IMR-90 (cell line): ENCODE results near the gene KDM4B. TPM values are rescaled to one million over a fixed set of nuclear protein-coding genes. Genes with fewer than 3 reads are reported as not detected.

Experiments used
- ATAC-seq: fragments of 200-7000 bp; cut with Tn5 transposase; 2 replicates; pipeline ENCODE4 v1.9.1; 2020; ENCODE audit warnings: low read depth, mild to moderate bottlenecking, moderate library complexity
- BruUV-seq: library from RNA; stranded (reverse); fragments of 400-500 nt; replicated peaks from 2 replicates; lab custom pipeline; 2021; lab: Mats Ljungman, UMichigan
- CTCF ChIA-PET: fragments of 300-600 bp; formaldehyde crosslinking; extraction: SDS; loops from one replicate; lab custom pipeline; 2021; ENCODE audit warnings: antibody characterized with exemption; lab: Yijun Ruan, JAX
- POLR2A ChIA-PET: fragments of 300-600 bp; sonication (Branson Sonifier 250); formaldehyde crosslinking; loops from one replicate; lab custom pipeline; 2022; ENCODE audit warnings: antibody characterized with exemption; ENCODE audit not compliant: unreplicated experiment; lab: Charles Lee
- DNase-seq: peaks from one replicate; pipeline ENCODE4 v3.0.0; 2013
- H2AFZ ChIP-seq: replicated peaks from 2 replicates; pipeline ENCODE3; 2013; ENCODE audit warnings: low read length, mild to moderate bottlenecking; ENCODE audit not compliant: poor library complexity
- H2AK5ac ChIP-seq: 2 replicates; pipeline ENCODE4 v1.6.1; 2013; ENCODE audit warnings: low read depth, low read length, inconsistent platforms
- H2AK9ac ChIP-seq: replicated peaks from 2 replicates; pipeline ENCODE3; 2013; ENCODE audit warnings: mild to moderate bottlenecking, low read depth, low read length, moderate library complexity; ENCODE audit not compliant: poor library complexity
- H2BK120ac ChIP-seq: 2 replicates; pipeline ENCODE4 v1.6.1; 2013; ENCODE audit warnings: low read depth, low read length, inconsistent platforms
- H2BK15ac ChIP-seq: 3 replicates; pipeline ENCODE4 v1.6.1; 2013; ENCODE audit warnings: low read depth, low read length, inconsistent platforms
- H2BK20ac ChIP-seq: 2 replicates; pipeline ENCODE4 v1.6.1; 2013; ENCODE audit warnings: low read depth, mild to moderate bottlenecking, inconsistent platforms, low read length, moderate library complexity
- H2BK5ac ChIP-seq: 2 replicates; pipeline ENCODE4 v1.6.1; 2013; ENCODE audit warnings: mild to moderate bottlenecking, low read depth, low read length, inconsistent platforms; ENCODE audit not compliant: poor library complexity, severe bottlenecking
- H3K14ac ChIP-seq: replicated peaks from 2 replicates; pipeline ENCODE4 v1.6.1; 2013; ENCODE audit warnings: low read depth, low read length, inconsistent platforms
- H3K18ac ChIP-seq: 2 replicates; pipeline ENCODE4 v1.6.1; 2013; ENCODE audit warnings: low read depth, low read length, control low read depth
- H3K23ac ChIP-seq: 2 replicates; pipeline ENCODE4 v1.6.1; 2013; ENCODE audit warnings: low read depth, low read length, inconsistent platforms
- H3K27ac ChIP-seq: 2 replicates; pipeline ENCODE4 v1.5.1; 2013; ENCODE audit warnings: mild to moderate bottlenecking, control low read depth, low read length; ENCODE audit not compliant: insufficient read depth
- H3K27me3 ChIP-seq: 2 replicates; pipeline ENCODE4 v1.6.1; 2013; ENCODE audit warnings: low read length; ENCODE audit not compliant: control insufficient read depth, insufficient read depth
- H3K36me3 ChIP-seq: 2 replicates; pipeline ENCODE4 v1.6.1; 2013; ENCODE audit warnings: low read length, mixed read lengths; ENCODE audit not compliant: control insufficient read depth, insufficient read depth
- H3K4ac ChIP-seq: 2 replicates; pipeline ENCODE4 v1.6.1; 2013; ENCODE audit warnings: low read depth, low read length, inconsistent platforms
- H3K4me1 ChIP-seq: 2 replicates; pipeline ENCODE4 v1.6.1; 2013; ENCODE audit warnings: low read length, mixed read lengths; ENCODE audit not compliant: control insufficient read depth, insufficient read depth
- H3K4me2 ChIP-seq: 2 replicates; pipeline ENCODE4 v1.6.1; 2013; ENCODE audit warnings: low read depth, mild to moderate bottlenecking, control low read depth, low read length, moderate library complexity
- H3K4me3 ChIP-seq: 2 replicates; pipeline ENCODE4 v1.5.1; 2013; ENCODE audit warnings: low read depth, mild to moderate bottlenecking, control low read depth, low read length, moderate library complexity; ENCODE audit not compliant: insufficient read depth
- H3K56ac ChIP-seq: 2 replicates; pipeline ENCODE4 v1.6.1; 2013; ENCODE audit warnings: low read length, inconsistent platforms; ENCODE audit not compliant: insufficient read depth; ENCODE audit errors: extremely low read depth
- H3K79me1 ChIP-seq, 2 experiments: 2 replicates each; pipeline ENCODE4 v1.6.1; 2013; ENCODE audit warnings: low read length in 2 of 2, inconsistent platforms in 1 of 2, low read depth in 1 of 2
- H3K9ac ChIP-seq: 2 replicates; pipeline ENCODE4 v1.6.1; 2013; ENCODE audit warnings: low read depth, low read length, control low read depth
- H3K9me1 ChIP-seq: 2 replicates; pipeline ENCODE4 v1.6.1; 2013; ENCODE audit warnings: low read length, inconsistent platforms; ENCODE audit not compliant: insufficient read depth
- H3K9me3 ChIP-seq: 2 replicates; pipeline ENCODE4 v1.6.1; 2013; ENCODE audit warnings: low read length; ENCODE audit not compliant: control insufficient read depth, insufficient read depth
- H4K20me1 ChIP-seq: 2 replicates; pipeline ENCODE4 v1.6.1; 2013; ENCODE audit warnings: low read length, inconsistent platforms; ENCODE audit not compliant: insufficient read depth
- H4K5ac ChIP-seq: 2 replicates; pipeline ENCODE4 v1.6.1; 2013; ENCODE audit warnings: mild to moderate bottlenecking, low read depth, low read length, control low read depth
- H4K8ac ChIP-seq, 2 experiments: 2 replicates each; pipeline ENCODE4 v1.6.1; 2013; ENCODE audit warnings: low read depth in 2 of 2, low read length in 2 of 2, control low read depth in 1 of 2, inconsistent platforms in 1 of 2
- H4K91ac ChIP-seq: 2 replicates; pipeline ENCODE4 v1.6.1; 2013; ENCODE audit warnings: low read depth, low read length, inconsistent platforms; ENCODE audit not compliant: insufficient read depth
- CEBPB ChIP-seq: IDR thresholded peaks from 2 replicates; pipeline ENCODE4 v1.6.1; 2012; ENCODE audit warnings: low read depth, low read length, improper control_type of control experiment
- CHD1 ChIP-seq: IDR thresholded peaks from 2 replicates; pipeline ENCODE4 v1.6.1; 2012; ENCODE audit warnings: low read depth, low read length, improper control_type of control experiment
- CTCF ChIP-seq: conservative IDR thresholded peaks from 2 replicates; pipeline ENCODE4 v1.5.1; 2012; ENCODE audit warnings: mild to moderate bottlenecking, low read depth, low read length, improper control_type of control experiment
- FOS ChIP-seq: fragments of 150-350 bp; IDR thresholded peaks from 2 replicates; pipeline ENCODE4 v1.6.1; 2016; ENCODE audit warnings: low read depth, low read length
- NFE2L2 ChIP-seq: fragments of 150-350 bp; IDR thresholded peaks from 2 replicates; pipeline ENCODE4 v1.6.1; 2016; ENCODE audit warnings: low read depth, mild to moderate bottlenecking, low read length
- RCOR1 ChIP-seq: IDR thresholded peaks from 2 replicates; pipeline ENCODE4 v1.6.1; 2012; ENCODE audit warnings: mild to moderate bottlenecking, low read length, improper control_type of control experiment; ENCODE audit not compliant: insufficient replicate concordance
- SMC3 ChIP-seq: fragments of 150-350 bp; IDR thresholded peaks from 2 replicates; pipeline ENCODE4 v1.6.1; 2016; ENCODE audit warnings: low read depth, mild to moderate bottlenecking, antibody characterized with exemption, low read length, moderate library complexity
- USF2 ChIP-seq: fragments of 150-350 bp; IDR thresholded peaks from 2 replicates; pipeline ENCODE4 v1.6.1; 2017; ENCODE audit warnings: mild to moderate bottlenecking, antibody characterized with exemption, low read length, low read depth
- WGBS, 2 experiments: methylation state at CpG; one replicate each; pipeline versions ENCODE4 v1.1.5 to v1.1.7; 2013; ENCODE audit warnings: missing lambda C conversion rate in 2 of 2; ENCODE audit not compliant: insufficient read length in 1 of 2; ENCODE audit errors: extremely low coverage in 2 of 2; 5-methylcytosine and 5-hydroxymethylcytosine counted together
- dilution Hi-C: fragments of 300-500 bp; cut with HindIII; formaldehyde crosslinking; loops from one replicate; pipeline ENCODE4 v1.14.3; 2018; ENCODE audit warnings: low sequenced_read_pairs; ENCODE audit not compliant: unreplicated experiment
- in situ Hi-C: fragments of 300-500 bp; cut with MboI; formaldehyde crosslinking; loops from 3 replicates; pipeline ENCODE4 v1.14.3; 2019; ENCODE audit warnings: low sequenced_read_pairs, inconsistent platforms, mixed read lengths
- intact Hi-C: fragments of 100-400 bp; cut with micrococcal nuclease; formaldehyde crosslinking; loops from 2 replicates; pipeline ENCODE4 v1.10.0; 2022
- polyA plus RNA-seq, 3 experiments: library from polyadenylated mRNA; depleted of rRNA; stranded (reverse); fragments of >200 nt; gene quantifications; 2 replicates each; pipeline ENCODE4 v1.2.3, GENCODE V29; 2012; ENCODE audit warnings: low replicate concordance in 1 of 3
- total RNA-seq: library from RNA; depleted of rRNA; stranded (reverse); fragments of >200 nt; gene quantifications from 2 replicates; pipeline ENCODE4 v1.2.3, GENCODE V29; 2012

KDM4B gene
- total and polyA plus RNA-seq, 2 of the 4 experiments (the other 2 are of a cell fraction): 5.0 to 17.9 TPM

GRCh38 chr19:5141850-5142724 is 173.2 kb downstream of the KDM4B start:
- Histone ChIP-seq H2AK5ac (no peak overlapping the region), H4K5ac (no peak overlapping the region), H4K8ac (no peak overlapping the region), H3K9me1 (no peaks in the 10 kb centered on the region; the same call in 1 of the 2 replicates), H3K4me2 (no peak overlapping the region), H3K9ac (no peak overlapping the region), H3K27ac (no peak overlapping the region), H4K91ac (no peak overlapping the region), H2BK15ac (no peak overlapping the region), H2AFZ (no peak overlapping the region), H2BK5ac (no peak overlapping the region), H3K56ac (no peak overlapping the region), H3K14ac (no peak overlapping the region), H3K36me3 (peaks cover 74% of the 10 kb centered on the region), H3K18ac (no peak overlapping the region), H2AK9ac (peak overlapping the region; percentile 70), H3K4ac (no peak overlapping the region), H3K9me3 (no peaks in the 10 kb centered on the region), H3K4me1 (no peaks in the 10 kb centered on the region), H3K27me3 (no peaks in the 10 kb centered on the region), H3K79me1 (peaks cover 9 to 17% of the 10 kb centered on the region in 2 experiments; a peak in 2 of 4 replicates), H2BK120ac (no peak overlapping the region), H4K20me1 (peaks cover 28% of the 10 kb centered on the region), H2BK20ac (no peak overlapping the region), H3K23ac (no peak overlapping the region), H3K4me3 (no peak overlapping the region)
- ATAC-seq (no peak), DNase-seq (no peak)
- ChIA-PET POLR2A (no interaction called here), CTCF (no interaction called here)
- intact Hi-C loops: no loop called here
- TF ChIP-seq NFE2L2 (no peak), CTCF (no peak), SMC3 (no peak), RCOR1 (no peak), CEBPB (no peak), CHD1 (no peak), FOS (no peak), USF2 (no peak)
- 94% methylated on average over 18 of the region's 36 CpGs; no CpG with 5 or more reads in 1 of the 2 experiments for WGBS, 2 experiments
- in situ Hi-C loops: no loop called here
- dilution Hi-C loops: no loop called here
- no TSS peak for BruUV-seq
